HFF-Myc (cell line): Measurements from ENCODE around the gene SMC4.
"Not testable (repeated sequence)": the region's sequence is repeated elsewhere in the genome, so short reads cannot be mapped to it uniquely, and the experiment has no call there.

ENCODE experiments used
- DNase-seq: peaks from one replicate; pipeline ENCODE4 v3.0.0-alpha.2; 2011; ENCODE audit warnings: low read depth; ENCODE audit errors: extremely low read depth
- H3K4me3 ChIP-seq: replicated peaks from 2 replicates; pipeline ENCODE4 v1.5.1; 2011; ENCODE audit warnings: low read depth, mild to moderate bottlenecking, control low read depth, low read length
- TF ChIP-seq, protein P1 (sequence below): IDR thresholded peaks from 2 replicates; pipeline ENCODE4 v1.5.1; 2012; ENCODE audit warnings: mild to moderate bottlenecking, low read depth, low read length, control low read depth; ENCODE audit errors: missing control alignments

The SMC4 gene

DNA sequence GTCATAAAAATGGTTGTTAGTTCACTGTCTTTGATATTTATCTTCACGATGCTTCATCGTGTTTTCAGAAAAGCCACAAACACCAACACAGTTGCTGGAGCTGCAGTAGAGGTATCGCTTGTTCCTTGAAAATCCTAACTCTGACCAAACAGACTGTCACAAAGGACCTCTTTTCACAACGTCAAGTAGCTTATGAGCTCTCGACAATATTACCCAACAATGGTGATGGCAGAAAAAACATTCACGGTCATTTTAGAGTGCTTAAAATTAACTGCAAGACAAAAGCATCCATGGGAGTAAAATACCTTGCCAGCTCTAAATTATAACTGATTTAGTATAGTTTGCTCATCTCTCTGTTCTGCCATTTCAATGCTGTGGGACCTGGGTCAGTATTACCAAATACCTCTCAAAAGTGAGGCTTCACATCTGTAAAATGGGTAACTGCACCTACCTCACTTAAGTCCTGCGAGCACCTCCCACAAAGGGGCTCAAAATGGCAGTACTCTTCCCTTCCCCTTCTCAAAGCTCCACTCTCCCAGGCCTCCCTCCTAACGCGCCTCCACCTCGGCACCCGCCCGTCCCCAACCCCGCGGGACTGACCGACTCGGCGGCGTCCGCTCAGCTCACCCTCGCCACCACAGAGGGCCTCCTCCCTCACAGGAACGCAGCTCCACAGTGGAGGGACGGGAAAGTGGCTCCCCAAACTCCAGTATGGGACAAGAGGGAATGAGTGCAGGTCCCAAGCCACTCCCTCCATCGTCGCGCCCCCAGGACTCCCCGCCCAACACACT lies 49.6 kb downstream of the SMC4 start:
- no peak for DNase-seq
- H3K4me3 ChIP-seq = peak overlapping the region; percentile 89
- TF ChIP-seq, protein P1, sequence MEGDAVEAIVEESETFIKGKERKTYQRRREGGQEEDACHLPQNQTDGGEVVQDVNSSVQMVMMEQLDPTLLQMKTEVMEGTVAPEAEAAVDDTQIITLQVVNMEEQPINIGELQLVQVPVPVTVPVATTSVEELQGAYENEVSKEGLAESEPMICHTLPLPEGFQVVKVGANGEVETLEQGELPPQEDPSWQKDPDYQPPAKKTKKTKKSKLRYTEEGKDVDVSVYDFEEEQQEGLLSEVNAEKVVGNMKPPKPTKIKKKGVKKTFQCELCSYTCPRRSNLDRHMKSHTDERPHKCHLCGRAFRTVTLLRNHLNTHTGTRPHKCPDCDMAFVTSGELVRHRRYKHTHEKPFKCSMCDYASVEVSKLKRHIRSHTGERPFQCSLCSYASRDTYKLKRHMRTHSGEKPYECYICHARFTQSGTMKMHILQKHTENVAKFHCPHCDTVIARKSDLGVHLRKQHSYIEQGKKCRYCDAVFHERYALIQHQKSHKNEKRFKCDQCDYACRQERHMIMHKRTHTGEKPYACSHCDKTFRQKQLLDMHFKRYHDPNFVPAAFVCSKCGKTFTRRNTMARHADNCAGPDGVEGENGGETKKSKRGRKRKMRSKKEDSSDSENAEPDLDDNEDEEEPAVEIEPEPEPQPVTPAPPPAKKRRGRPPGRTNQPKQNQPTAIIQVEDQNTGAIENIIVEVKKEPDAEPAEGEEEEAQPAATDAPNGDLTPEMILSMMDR = no peak

DNA sequence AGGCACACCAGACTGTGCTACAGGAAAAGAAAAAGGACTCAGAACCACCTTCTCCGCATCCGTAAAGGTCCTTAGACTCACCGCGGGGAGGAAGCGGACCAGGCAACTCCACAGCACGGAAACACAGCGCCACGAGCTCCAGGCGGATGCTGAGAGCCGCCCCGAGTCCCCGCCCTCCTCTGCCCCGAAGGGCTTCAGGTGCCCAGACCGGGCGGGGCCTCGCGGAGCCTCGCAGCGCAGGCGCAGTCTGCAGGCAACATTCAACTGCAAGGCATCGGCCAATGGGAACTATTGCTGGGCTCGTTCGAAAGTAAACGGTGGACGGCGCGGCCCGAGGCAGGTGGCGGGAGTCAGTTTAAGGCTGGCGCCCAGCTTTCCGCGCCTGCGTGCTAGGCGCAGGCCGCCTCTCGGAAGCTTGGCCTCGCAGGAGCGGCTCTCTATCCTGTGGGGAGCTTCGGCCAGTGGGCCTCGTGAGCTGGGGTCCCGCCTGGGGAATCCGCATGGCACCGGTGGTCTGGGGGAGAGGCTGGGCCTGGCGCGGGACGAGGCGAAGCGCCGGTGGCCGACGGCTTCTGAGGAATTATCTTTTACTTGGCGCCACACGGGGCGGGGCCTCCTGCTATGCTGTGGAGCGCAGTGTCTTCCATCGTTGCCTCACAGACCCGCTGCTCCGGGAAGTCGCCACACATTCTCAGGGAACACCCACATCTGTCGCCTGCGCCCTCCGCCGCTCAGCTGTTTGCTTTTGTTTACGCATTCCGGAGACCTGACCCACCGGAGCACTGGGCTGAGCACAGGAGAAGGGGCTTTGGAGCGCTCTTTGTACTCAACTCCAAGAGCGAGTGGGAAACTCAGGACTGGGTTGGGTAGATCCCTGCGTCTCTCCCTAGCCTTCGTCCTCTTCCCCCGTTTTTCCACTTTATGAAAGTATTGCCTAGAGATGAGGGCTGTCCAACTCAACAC lies 50.5 kb downstream of the SMC4 start, which contains the start of gene TRIM59:
TSS of gene TRIM59 (minus strand) at position 151 of the 963 bp plus-strand sequence. CDS start 10,603 bp downstream, outside the sequence.
- DNase-seq = peak; percentile 97
- peak within 1 kb of the TSS; percentile 89 for H3K4me3 ChIP-seq
- TF ChIP-seq, protein P1 = no peak

DNA sequence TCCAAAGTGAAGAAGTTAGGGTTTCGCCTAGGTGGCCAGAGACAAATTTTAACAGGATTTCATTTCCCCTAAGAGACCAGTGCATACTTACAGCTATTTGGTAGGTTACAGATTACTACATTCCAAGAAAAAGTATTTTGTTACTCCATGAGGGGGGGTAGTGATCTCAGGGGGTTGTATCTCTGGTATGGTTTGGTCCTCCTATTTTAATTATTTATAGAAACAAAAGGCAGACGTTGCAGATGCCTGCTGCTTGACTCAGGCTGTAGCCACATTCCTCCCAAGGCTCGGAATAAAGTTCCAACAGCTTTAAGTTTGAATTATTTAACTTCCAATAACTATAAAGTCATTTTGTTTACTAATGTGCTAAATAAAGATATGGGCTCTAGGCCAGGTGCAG lies 51.4 kb downstream of the SMC4 start:
- TF ChIP-seq, protein P1 = no peak
- H3K4me3 ChIP-seq = peak overlapping the region; percentile 89
- peak; percentile 54 for DNase-seq

DNA sequence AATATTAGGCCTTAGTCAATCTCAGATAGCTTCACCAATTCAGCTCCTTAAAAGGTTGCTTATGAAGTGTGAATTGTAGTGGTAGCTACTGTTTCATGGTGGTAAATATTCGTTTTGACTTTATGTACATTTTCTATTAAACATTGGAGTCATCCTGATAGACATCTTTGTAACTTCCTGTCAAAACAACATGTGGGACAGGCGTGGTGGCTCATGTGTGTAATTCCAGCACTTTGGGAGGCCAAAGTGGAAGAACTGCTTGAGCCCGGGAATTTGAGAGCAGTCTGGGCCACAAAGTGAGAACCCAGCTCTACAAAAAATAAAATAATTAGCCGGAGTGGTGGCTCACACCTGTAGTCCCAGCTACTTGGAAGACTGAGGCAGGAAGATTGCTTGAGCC lies 52.2 kb downstream of the SMC4 start:
- H3K4me3 ChIP-seq = no peak overlapping the region
- peak; percentile 33 for DNase-seq
- TF ChIP-seq, protein P1 = no peak

DNA sequence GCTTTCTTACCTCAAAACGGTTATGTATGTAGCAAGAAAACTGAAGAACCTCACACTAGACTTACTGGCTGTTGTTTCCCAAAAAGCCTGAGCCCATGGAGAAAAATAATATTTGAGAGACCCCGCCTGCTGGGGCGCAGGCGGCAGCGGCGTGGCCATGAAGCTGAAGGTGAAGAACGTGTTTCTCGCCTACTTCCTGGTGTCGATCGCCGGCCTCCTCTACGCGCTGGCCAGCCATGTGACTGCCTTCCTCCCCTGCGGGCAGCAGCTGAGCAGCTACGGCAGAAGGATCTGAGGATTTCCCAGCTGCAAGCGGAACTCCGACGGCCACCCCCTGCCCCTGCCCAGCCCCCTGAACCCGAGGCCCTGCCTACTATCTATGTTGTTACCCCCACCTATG lies 52.8 kb downstream of the SMC4 start:
- DNase-seq = not testable (repeated sequence)

DNA sequence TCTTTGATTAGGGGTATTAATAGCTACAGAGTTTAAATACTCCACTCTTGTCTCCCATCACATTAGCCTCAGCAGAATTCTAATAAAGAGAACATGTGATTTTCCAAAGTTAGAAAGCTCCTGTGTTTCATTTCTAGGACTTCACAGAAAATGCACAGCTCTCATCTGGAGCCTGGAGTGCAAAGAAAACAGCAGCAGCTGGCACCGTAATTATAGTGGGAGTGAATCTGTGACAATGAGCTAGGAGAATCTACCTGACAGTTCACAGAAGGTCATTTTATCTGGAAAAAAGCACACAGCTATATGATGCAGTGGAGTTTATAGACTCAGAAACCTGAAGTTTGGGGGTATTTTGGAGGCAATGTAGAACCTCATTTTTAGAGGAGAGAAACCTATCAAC lies 55.5 kb downstream of the SMC4 start:
- DNase-seq = no peak
- TF ChIP-seq, protein P1 = no peak
- H3K4me3 ChIP-seq = no peak overlapping the region

More for the DNA sequence above, 52.8 kb downstream of the SMC4 start:
- H3K4me3 ChIP-seq = not testable (repeated sequence)

DNA sequence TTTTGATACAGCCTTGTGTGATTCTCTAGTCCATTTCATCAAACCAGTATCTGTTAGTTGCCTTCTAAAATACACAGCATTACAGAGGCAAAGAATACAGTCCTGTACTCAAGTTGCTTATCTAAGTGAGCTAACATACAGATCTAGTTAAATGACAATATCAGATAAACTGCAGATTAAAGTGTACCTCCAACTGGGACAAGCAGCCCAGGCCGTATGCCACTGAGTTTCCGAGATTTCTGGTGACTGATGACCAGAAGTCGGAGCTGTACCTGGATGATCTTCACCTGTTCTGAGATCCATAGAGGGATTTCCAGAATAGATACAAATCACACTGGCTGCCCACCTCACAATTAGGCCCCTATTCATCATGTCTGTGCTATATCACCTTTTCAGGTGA lies 56.4 kb downstream of the SMC4 start:
- H3K4me3 ChIP-seq = no peak overlapping the region
- no peak for DNase-seq
- TF ChIP-seq, protein P1 = no peak
